A204.1 (cell line): Measurements from ENCODE around the gene UTS2B.

Experiments used
- FAIRE-seq: peaks from 2 replicates; lab custom pipeline; 2012; peaks lifted over from hg19 to GRCh38; lab: Jason Lieb, UNC

UTS2B gene

DNA sequence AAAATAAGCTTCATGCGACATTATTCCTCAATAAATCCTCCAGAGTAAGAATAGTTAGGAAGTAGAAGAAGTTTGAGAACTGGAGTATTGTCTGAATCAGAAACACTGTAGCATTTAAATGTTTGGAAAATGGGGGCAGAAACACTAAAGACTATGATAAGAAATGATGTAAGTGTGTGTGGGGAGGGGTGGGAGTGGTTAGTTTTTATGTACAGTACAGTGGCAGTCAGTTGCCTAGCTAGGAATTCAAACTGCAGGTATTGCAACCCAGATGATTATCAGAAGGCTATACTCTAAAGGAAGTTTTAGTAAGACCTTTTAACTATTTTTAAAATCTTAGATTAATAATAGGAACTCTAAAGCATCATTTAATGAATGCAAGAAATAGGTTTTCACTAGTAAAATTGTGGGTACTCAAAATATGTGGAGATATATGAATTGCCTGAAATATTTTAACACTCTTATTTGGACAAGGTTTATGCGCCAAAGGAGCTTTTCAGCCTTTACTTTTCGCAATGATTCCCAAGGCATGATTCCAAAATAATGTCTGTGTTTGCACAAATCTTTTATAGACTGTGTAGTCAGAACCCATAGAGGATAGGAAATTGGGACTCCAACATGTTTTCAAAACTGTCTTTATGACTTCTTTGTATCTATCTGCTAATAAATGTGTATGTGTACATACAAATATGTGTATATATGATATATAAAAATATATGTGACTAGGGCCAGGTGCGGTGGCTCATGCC is 9.1 kb downstream of the UTS2B start:
- no peak for FAIRE-seq

GRCh38 chr3:191320316-191320715 is 10.0 kb downstream of the UTS2B start:
- no peak for FAIRE-seq

DNA sequence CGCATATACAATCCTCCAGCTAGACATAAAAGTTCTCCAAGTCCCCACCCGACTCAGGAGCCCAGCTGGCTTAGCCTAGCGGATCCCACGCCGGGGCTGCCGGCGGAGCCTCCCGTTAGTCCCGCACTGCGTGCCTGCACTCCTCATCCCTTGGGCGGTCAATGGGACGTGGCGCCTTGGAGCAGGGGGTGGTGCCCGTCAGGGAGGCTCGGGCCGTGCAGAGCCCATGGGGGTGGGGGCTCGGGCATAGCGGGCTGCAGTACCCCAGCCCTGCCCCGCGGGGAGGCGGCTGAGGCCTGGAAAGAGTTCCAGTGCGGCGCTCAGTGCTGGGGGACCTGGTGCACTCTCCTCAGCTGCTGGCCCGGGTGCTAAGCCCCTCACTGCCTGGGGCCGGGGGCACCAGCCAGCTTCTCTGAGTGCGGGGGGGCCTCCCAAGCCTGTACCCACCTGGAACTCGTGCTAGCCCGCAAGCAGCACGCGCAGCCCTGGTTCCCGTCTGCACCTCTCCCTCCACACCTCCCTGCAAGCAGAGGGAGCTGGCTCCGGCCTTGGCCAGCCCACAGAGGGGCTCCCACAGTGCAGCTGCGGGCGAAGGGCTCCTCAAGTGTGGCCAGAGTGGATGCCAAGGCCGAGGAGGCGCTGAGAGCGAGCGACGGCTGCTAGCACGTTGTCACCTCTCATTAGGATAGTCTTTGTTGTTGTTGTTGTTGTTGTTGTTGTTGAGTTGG is 13.3 kb downstream of the UTS2B start:
- FAIRE-seq, result no peak

GRCh38 chr3:191314109-191314728 is 16.1 kb downstream of the UTS2B start:
- FAIRE-seq, result no peak

- FAIRE-seq, result no peak
Measured at GRCh38 chr3:191313296-191313695, 17.0 kb downstream of the UTS2B start.

DNA sequence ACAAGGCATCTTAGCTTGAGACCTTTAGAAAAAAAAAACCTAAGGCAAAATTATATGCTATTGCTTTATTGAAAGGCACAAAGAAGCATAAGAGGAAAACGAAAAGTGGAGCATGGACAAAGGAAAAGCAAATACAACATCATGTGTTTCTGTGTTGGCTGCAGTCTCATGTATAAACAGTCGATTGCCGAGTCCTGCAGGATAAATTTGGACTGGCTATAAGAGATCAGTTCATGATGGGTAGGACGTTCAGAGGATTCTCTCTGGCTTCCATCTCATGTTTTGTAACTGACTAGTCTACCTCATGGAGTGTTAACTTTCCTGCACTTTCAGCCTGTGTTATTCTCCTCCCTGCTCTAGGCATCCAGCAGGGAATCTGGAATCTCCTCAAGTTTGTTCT is 23.0 kb downstream of the UTS2B start:
- FAIRE-seq, result no peak

- no peak for FAIRE-seq
Measured at GRCh38 chr3:191306428-191306827, 23.9 kb downstream of the UTS2B start.

- FAIRE-seq, result no peak
Measured at GRCh38 chr3:191303596-191303995, 26.7 kb downstream of the UTS2B start.

DNA sequence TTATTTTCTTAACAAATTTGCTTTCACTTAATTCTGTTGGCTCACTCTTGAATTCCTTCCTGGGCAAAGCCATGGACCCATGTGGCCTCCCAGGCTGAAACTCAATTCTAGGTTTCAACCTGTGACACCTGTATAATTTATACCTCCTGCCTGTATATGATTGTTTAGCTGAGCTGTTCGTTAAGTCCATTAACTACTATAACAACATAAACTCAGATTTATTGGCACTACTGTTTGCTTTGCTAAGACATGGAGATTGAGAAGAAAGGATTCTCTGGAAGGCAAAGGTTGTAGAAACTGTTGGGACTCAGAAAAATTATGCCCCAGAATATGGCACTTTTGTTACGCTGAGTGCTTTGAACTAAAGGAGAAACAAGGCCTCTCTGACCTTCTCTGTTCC is 27.9 kb downstream of the UTS2B start:
- FAIRE-seq, result no peak

DNA sequence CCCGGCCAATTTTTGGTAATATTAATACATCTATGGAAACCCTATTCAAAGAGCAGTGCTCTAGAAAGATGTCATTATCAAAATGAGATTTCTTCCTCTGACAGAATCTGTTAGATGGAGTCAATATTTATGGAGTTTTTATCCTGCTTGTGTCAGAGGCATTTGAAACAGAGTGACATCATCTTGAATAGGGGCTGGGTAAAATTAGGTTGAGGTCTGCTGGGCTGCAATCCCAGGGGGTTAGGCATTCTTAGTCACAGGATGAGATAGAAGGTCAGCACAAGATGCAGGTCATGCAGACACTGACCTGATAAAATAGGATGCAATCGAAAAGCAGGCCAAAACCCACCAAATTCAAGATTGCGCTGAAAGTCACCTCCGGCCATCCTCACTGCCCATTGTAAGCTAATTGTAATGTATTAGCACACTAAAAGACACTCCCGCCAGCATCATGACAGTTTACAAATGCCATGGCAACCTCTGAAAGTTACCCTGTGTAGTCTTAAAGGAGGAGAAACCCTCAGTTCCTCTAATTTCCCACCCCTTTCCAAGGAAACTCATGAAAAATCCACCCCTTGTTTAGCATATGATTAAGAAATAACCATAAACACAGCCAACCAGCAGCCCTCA is 28.4 kb downstream of the UTS2B start:
- FAIRE-seq, result no peak

DNA sequence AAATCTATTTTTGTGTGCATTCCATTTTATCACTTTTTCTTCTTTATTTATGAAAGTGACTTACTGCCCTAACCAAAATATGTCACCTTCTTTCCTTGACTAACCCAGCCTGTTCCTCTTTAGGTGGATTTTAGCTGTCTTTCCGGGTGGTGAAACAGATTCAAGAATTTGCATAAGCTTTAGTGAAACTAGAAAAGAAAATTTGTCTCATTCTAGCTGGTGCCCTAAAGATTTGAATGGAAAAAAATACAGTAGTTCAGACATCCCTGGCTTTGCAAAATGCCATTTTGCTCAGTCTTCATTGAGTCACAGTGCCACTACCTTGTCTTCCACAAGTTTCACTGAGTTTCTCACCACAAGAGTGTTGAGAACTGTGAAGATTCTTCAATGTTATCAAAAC is 29.3 kb downstream of the UTS2B start:
- FAIRE-seq, result no peak

GRCh38 chr3:191300422-191300821 is 29.9 kb downstream of the UTS2B start:
- FAIRE-seq, result no peak

GRCh38 chr3:191298846-191299245 is 31.5 kb downstream of the UTS2B start:
- no peak for FAIRE-seq

DNA sequence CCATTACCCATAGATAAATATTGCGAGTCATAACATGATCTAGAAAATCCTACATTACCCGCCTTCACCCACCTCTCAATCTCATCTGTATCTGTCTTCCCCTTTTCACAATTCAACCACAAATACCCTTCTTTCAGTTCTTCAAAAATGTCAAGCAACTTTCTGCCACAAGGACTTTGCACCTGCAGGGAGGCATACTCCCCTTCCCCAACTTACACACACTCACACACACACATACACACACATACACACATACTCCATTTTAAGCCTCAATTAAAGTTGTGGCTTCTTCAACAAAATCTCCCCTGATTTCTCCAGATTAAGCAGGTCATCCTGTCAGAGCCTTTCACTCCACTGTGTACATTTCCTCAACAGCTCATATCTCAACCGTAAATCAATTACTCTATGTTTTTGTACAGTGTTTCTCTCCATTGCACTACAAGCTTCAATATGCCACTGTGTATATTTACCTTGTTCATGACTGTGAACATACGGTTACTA is 34.2 kb downstream of the UTS2B start:
- FAIRE-seq, result no peak

DNA sequence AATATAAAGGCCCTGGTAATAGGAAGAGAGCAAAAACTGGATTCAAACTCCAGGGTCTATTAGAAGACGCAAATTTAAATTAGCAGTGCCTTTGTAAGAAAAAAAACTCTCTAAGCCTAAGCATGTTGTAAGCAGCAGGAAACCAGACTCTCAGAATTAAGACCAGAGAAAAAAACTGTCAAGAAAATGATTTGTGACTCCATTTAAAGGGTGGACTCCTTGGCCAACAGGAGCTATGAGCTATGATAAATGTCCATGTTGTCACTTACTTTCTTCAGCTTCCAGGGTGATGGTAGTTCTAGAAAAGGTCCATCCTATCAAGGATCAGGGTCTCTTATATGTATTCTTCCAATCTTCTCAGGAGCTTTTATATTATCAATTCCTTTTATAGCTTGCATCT is 36.0 kb downstream of the UTS2B start:
- no peak for FAIRE-seq

DNA sequence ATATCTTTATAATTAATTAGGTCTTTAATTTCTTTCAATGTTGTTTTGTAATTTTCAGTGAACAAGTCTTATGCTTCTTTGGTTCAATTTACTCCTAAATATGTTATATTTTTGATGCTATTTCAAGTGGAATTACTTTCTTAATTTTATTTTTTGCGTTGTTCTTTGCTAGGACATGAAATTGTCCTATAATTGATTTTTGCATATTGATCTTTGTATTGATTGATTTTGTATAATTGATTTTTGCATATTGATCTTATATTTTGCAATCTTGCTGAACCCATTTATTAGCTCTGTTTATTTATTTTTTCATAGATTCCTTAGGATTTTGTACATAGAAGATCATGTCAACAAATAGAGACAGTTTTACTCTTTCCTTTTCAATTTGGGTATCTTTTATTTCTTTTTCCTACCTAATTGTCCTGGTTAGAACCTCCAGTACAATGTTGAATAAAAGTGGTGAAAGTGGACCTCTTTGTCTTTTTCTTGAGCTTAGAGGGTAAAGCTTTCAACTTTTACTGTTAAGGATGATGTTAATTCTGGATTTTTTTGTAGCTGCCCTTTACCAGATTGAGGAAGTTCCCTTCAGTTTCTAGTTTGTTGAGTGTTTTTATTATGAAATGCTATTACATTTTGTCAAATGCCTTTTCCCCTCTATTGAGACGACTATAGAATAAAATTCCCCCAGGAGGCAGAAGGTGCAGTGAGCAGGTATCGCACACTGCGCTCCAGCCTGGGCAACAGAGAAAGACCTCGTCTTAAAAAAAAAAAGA is 37.9 kb downstream of the UTS2B start:
- FAIRE-seq, result no peak

DNA sequence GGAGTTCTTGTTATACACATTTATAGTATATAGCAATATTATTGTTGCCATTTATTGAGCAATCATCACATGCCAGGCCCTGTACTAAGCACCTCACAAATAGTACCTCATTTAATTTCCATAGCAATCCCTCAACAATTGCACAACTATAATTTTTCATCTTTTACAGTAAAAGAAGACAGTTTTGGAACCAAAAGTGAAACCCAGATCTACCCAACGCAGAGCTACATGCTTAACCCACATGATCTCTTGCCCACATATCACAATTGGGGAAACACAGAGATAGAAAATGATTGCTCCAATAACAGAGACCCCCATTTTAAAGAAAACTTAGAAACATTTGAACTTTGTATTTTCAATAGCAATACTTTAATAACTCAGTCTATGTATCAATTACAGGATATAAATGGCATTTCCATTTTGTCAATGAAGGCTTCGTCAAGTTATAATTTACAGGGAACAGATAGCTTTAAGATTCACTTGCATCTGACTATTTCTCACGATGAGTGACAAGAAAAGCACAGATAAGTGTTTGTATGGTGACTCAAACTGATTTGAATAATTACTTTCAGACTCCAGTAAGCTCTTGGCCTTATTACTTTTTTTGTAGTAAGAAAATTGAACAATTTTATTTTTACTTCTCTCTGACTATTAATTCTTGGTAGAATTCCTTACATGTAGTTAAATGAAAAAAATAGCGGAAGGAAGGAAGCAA is 39.9 kb downstream of the UTS2B start:
- FAIRE-seq, result no peak

DNA sequence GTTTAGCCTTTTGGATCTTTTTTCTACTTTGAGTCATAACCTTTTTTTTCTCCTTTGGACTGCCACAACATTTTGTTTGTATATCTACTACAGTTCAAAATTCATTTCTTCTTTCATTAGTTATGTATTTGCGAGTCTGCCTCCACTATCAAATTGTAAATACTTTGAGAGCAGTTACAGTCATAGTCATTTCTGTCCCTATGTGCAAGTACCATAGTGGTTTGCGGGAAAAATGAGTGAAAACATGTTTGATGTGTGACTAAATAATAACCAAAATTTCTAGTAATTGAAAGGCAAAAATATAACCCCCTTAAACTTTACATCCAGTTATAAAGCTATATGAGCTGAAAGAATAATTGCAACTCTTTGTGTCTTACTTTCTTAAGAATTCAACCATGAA is 46.9 kb downstream of the UTS2B start:
- no peak for FAIRE-seq

DNA sequence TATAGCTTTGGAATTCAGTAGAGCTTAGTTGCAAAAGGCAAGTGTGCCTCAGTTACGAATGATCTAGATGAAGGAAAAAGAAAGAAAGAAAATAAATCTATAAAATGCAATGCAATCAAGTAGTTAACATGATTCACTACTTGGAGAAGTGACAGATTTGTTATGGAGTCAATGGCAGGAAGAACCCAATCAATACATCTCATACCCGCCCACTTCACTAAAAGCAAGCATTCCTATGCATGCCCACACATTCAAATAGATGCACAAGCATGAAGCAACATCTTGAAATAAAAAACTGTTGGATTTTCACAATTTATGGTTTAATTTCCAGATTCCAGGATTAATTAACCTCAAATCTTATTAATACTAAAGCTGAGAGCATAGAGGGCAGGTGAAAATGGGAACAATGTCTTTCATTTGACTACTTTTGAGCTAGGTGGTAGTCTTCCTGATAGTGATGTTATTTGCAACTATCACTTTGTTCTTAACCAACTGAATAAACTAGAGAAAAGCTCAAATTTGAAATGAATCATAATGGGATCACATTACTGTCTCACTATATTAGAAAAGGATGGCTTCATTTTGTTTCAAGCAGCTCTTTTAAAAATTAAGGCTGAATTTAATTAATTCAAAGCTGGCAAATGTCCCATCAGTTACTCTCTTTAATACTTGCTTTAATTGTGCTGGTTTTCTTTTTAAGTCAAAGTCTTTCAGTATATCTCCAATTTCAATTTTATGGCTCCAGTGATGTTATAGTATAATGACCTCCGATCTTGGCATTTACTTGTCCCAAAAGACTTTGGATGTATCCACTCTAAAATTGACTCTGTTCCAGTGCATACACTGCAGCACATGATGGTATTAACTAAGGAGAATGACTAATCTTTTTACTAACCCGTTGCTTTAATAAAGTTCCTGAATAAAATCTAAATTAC is 47.8 kb downstream of the UTS2B start:
- FAIRE-seq, result no peak

GRCh38 chr3:191280882-191281281 is 49.4 kb downstream of the UTS2B start:
- FAIRE-seq, result no peak
